ENCODE results near the gene SLC25A31. TPM values are rescaled to one million over a fixed set of nuclear protein-coding genes. Genes with fewer than 3 reads are reported as not detected.

The SLC25A31 gene
- total and polyA plus RNA-seq, 4 donors = not detected

DNA sequence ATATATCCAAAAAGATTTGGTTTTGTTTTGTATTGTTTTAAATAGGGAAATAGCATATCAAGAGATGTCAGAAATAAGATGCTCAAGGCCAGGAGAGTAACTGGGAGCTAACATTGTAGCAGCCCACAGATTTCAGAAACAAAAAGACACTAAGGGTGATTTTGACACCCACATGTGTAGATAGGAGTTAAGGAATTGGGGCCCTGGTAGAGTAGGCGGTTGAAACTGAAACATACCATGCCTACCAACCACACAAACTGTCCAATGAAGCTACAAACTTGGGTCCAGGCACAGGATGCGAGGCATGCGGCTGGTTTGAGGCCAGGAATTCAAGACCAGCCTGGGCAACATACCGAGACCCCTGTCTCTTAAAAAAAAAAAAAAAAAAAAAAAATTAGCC, 45.6 kb downstream of the SLC25A31 start:
- Histone ChIP-seq H3K27ac (ENCODE audit: low read depth in 1 of 2, low read length in 2 of 2) (no peak overlapping the region), H3K27me3 (ENCODE audit: control insufficient read depth in 4 of 4, insufficient read depth in 4 of 4, low read length in 3 of 4) (no peaks in the 10 kb centered on the region)
- WGBS = 94% methylated on average over 4 of the region's 4 CpGs

DNA sequence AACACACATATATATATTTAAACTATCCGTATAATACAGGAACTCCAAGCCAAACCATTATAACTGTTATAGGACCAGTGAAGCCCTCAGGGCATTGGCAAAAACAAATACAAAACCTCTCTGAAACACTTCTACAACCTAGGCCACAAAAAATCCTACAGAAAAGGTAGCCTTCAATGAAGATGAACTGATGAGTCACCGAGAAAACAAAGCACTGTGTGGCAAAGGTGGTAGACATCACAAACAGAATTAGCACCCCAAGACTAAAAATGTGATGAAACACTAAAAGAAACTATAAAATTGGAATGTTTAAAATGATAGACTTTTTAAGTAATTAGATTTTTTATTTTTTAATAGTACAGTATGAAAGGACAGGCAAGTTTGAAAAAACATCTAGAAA, 46.4 kb downstream of the SLC25A31 start:
- H3K27me3 ChIP-seq (ENCODE audit: control insufficient read depth in 4 of 4, insufficient read depth in 4 of 4, low read length in 3 of 4) = no peaks in the 10 kb centered on the region
- DNase-seq (ENCODE audit: low spot score) = no peak
- H3K27ac ChIP-seq (ENCODE audit: low read depth in 1 of 2, low read length in 2 of 2) = no peak overlapping the region
- 90% methylated on average over 2 of the region's 2 CpGs for WGBS
- no peak overlapping the region for H3K4me3 ChIP-seq (ENCODE audit: low read depth in 1 of 3, low read length in 3 of 3)
- TF ChIP-seq EGR1 (IDR thresholded peaks at IDR 0.05; ENCODE audit: low read depth in 2 of 2) = no peak
- no peak for TF ChIP-seq RAD21 (IDR thresholded peaks at IDR 0.05)
- H3K4me1 ChIP-seq (ENCODE audit: control insufficient read depth in 4 of 4, insufficient read depth in 4 of 4, low read length in 3 of 4) = peaks cover 0 to 1% (median 0%) of the 10 kb centered on the region in 4 donors
- no peaks in the 10 kb centered on the region for H3K9me3 ChIP-seq (ENCODE audit: control insufficient read depth in 4 of 4, low read length in 3 of 4)
- H3K9ac ChIP-seq (ENCODE audit: low read depth in 1 of 2, low read length in 2 of 2) = no peak overlapping the region
- H3K36me3 ChIP-seq (ENCODE audit: control insufficient read depth in 4 of 4, insufficient read depth in 3 of 4, low read depth in 1 of 4, low read length in 3 of 4) = no peaks in the 10 kb centered on the region

More for the DNA sequence above, 45.6 kb downstream of the SLC25A31 start:
- no peaks in the 10 kb centered on the region for H3K9me3 ChIP-seq (ENCODE audit: control insufficient read depth in 4 of 4, low read length in 3 of 4)
- H3K9ac ChIP-seq (ENCODE audit: low read depth in 1 of 2, low read length in 2 of 2) = no peak overlapping the region
- H3K36me3 ChIP-seq (ENCODE audit: control insufficient read depth in 4 of 4, insufficient read depth in 3 of 4, low read depth in 1 of 4, low read length in 3 of 4) = no peaks in the 10 kb centered on the region
- TF ChIP-seq GABPA (IDR thresholded peaks at IDR 0.05 in 1 of 2, conservative IDR thresholded peaks at IDR 0.05 in 1 of 2) (no peak), SP1 (IDR thresholded peaks at IDR 0.05) (no peak), FOXA1 (IDR thresholded peaks at IDR 0.05) (no peak), RXRA (IDR thresholded peaks at IDR 0.05) (no peak), TAF1 (conservative IDR thresholded peaks at IDR 0.05) (no peak), RAD21 (IDR thresholded peaks at IDR 0.05) (no peak), HNF4A (conservative IDR thresholded peaks at IDR 0.05) (no peak), JUND (IDR thresholded peaks at IDR 0.05) (no peak), NR2F2 (IDR thresholded peaks at IDR 0.05) (no peak), FOXA2 (IDR thresholded peaks at IDR 0.05) (no peak), YY1 (IDR thresholded peaks at IDR 0.05) (no peak), EGR1 (IDR thresholded peaks at IDR 0.05; ENCODE audit: low read depth in 2 of 2) (no peak), HNF4G (IDR thresholded peaks at IDR 0.05) (no peak)
- TF ChIP-seq, protein P1, sequence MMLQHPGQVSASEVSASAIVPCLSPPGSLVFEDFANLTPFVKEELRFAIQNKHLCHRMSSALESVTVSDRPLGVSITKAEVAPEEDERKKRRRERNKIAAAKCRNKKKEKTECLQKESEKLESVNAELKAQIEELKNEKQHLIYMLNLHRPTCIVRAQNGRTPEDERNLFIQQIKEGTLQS (IDR thresholded peaks at IDR 0.05) = no peak
- TF ChIP-seq, protein P2, sequence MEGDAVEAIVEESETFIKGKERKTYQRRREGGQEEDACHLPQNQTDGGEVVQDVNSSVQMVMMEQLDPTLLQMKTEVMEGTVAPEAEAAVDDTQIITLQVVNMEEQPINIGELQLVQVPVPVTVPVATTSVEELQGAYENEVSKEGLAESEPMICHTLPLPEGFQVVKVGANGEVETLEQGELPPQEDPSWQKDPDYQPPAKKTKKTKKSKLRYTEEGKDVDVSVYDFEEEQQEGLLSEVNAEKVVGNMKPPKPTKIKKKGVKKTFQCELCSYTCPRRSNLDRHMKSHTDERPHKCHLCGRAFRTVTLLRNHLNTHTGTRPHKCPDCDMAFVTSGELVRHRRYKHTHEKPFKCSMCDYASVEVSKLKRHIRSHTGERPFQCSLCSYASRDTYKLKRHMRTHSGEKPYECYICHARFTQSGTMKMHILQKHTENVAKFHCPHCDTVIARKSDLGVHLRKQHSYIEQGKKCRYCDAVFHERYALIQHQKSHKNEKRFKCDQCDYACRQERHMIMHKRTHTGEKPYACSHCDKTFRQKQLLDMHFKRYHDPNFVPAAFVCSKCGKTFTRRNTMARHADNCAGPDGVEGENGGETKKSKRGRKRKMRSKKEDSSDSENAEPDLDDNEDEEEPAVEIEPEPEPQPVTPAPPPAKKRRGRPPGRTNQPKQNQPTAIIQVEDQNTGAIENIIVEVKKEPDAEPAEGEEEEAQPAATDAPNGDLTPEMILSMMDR (IDR thresholded peaks at IDR 0.05; ENCODE audit: low read depth, low read length, missing input control) = no peak
- TF ChIP-seq, protein P3, sequence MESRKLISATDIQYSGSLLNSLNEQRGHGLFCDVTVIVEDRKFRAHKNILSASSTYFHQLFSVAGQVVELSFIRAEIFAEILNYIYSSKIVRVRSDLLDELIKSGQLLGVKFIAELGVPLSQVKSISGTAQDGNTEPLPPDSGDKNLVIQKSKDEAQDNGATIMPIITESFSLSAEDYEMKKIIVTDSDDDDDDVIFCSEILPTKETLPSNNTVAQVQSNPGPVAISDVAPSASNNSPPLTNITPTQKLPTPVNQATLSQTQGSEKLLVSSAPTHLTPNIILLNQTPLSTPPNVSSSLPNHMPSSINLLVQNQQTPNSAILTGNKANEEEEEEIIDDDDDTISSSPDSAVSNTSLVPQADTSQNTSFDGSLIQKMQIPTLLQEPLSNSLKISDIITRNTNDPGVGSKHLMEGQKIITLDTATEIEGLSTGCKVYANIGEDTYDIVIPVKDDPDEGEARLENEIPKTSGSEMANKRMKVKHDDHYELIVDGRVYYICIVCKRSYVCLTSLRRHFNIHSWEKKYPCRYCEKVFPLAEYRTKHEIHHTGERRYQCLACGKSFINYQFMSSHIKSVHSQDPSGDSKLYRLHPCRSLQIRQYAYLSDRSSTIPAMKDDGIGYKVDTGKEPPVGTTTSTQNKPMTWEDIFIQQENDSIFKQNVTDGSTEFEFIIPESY (IDR thresholded peaks at IDR 0.05) = no peak
- TF ChIP-seq, protein P4, sequence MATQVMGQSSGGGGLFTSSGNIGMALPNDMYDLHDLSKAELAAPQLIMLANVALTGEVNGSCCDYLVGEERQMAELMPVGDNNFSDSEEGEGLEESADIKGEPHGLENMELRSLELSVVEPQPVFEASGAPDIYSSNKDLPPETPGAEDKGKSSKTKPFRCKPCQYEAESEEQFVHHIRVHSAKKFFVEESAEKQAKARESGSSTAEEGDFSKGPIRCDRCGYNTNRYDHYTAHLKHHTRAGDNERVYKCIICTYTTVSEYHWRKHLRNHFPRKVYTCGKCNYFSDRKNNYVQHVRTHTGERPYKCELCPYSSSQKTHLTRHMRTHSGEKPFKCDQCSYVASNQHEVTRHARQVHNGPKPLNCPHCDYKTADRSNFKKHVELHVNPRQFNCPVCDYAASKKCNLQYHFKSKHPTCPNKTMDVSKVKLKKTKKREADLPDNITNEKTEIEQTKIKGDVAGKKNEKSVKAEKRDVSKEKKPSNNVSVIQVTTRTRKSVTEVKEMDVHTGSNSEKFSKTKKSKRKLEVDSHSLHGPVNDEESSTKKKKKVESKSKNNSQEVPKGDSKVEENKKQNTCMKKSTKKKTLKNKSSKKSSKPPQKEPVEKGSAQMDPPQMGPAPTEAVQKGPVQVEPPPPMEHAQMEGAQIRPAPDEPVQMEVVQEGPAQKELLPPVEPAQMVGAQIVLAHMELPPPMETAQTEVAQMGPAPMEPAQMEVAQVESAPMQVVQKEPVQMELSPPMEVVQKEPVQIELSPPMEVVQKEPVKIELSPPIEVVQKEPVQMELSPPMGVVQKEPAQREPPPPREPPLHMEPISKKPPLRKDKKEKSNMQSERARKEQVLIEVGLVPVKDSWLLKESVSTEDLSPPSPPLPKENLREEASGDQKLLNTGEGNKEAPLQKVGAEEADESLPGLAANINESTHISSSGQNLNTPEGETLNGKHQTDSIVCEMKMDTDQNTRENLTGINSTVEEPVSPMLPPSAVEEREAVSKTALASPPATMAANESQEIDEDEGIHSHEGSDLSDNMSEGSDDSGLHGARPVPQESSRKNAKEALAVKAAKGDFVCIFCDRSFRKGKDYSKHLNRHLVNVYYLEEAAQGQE (IDR thresholded peaks at IDR 0.05) = no peak
- TF ChIP-seq, protein P5, sequence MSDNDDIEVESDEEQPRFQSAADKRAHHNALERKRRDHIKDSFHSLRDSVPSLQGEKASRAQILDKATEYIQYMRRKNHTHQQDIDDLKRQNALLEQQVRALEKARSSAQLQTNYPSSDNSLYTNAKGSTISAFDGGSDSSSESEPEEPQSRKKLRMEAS (IDR thresholded peaks at IDR 0.05) = no peak
- no peak overlapping the region for H3K4me3 ChIP-seq (ENCODE audit: low read depth in 1 of 3, low read length in 3 of 3)
- no peak for DNase-seq (ENCODE audit: low spot score)
- H3K4me1 ChIP-seq (ENCODE audit: control insufficient read depth in 4 of 4, insufficient read depth in 4 of 4, low read length in 3 of 4) = no peaks in the 10 kb centered on the region

All from liver (tissue), 9 donors.